ENCODE measurements around the gene BPI.
"Not testable (repeated sequence)": the region's sequence is repeated elsewhere in the genome, so short reads cannot be mapped to it uniquely, and the experiment has no call there.

The BPI gene

DNA sequence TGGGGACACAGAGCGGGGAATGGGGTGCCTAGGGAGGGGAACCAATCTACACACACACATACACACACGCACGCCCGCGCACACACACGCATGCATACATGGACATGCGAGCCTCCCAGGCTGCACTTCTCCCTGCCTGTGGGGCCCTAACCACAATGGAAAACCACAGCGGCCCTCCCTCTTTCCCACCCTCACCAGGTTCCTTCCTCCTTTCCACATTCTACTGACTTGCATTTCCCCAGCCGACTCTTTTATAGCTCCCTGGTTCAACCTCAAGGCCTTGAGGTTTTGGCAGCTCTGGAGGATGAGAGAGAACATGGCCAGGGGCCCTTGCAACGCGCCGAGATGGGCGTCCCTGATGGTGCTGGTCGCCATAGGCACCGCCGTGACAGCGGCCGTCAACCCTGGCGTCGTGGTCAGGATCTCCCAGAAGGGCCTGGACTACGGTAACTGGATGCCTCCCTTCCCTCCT is at the start of gene BPI:
Gene BPI (plus strand): TSS at position 249 of the 472 bp plus-strand sequence. CDS start 68 bp downstream, at position 317.
- peak within 1 kb of the TSS; percentile 18 for H3K4me3 Mint-ChIP-seq
- H3K36me3 Mint-ChIP-seq (ENCODE audit: low read depth), result no peaks in the 10 kb centered on the region
- peaks cover 22% of the 10 kb centered on the region for H3K4me1 Mint-ChIP-seq (ENCODE audit: low read depth)
- H3K9me3 Mint-ChIP-seq, result no peaks in the 10 kb centered on the region
- H3K27ac Mint-ChIP-seq, result no peak within 1 kb of the TSS
- H3K27me3 Mint-ChIP-seq, result peaks cover 65% of the 10 kb centered on the region

DNA sequence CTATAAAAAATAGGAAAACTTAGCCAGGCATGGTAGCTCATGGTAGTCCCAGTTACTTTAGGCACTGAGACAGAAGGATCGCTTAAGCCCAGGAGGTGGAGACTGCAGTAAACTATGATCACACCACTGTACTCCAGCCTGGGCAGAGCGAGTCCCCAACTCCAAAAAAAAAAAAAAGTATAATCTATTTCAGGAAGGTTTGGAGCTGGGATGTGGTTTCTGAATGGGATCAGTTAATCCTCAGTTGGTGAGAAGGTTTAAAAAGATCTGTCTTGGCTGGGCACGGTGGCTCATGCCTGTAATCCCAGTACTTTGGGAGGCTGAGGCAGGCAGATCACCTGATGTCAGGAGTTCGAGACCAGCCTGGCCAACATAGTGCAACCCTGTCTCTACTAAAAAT is 49.3 kb upstream of the BPI start:
- not testable (repeated sequence) for H3K27ac Mint-ChIP-seq; H3K9me3 Mint-ChIP-seq; H3K4me3 Mint-ChIP-seq; H3K36me3 Mint-ChIP-seq (ENCODE audit: low read depth); H3K4me1 Mint-ChIP-seq (ENCODE audit: low read depth)
- H3K27me3 Mint-ChIP-seq, result peaks cover 30% of the 10 kb centered on the region

DNA sequence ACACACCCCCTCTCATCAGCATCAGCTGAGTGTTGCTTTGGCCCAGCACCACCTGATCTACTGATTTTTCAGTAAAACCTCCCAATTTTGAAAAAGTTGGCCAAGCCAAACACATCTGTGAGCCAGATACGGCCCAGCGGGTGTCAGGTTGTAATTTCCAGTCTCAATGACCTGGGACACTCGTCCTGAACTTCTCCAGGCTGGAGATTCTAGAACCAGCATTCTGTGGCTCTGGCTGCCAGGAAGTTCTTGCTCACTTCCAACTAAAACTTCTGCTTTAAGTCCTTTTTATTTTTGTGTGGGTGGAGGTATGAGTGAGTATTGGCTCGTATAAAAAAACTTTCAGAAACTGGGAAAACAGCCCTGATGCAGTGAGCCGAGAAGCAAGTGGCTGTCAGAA is 48.6 kb upstream of the BPI start:
- Mint-ChIP-seq H3K36me3 (ENCODE audit: low read depth) (no peaks in the 10 kb centered on the region), H3K9me3 (no peaks in the 10 kb centered on the region), H3K27me3 (peaks cover 37% of the 10 kb centered on the region), H3K27ac (no peak overlapping the region), H3K4me1 (ENCODE audit: low read depth) (no peaks in the 10 kb centered on the region), H3K4me3 (no peak overlapping the region)

DNA sequence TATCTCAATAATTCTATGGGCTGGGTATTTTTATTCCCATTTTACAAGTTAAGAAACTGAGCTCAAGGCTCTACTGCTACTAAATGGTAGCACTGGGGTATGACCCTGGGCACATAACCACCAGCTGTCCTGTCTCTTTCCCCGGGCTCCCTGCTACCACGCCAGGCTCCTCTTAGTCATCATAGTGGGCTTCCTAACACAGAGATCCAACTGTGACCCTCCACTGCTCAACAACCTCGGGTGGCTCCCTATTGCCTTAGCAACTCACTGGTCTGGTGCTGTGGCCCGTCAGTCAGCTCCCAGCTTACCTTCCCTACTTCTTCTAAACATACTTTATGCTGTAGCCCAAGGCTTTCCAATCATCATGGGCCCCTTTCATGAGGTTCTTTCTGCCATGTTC is 47.9 kb upstream of the BPI start:
- Mint-ChIP-seq H3K36me3 (ENCODE audit: low read depth) (no peaks in the 10 kb centered on the region), H3K27ac (no peak overlapping the region), H3K4me1 (ENCODE audit: low read depth) (peaks cover 3% of the 10 kb centered on the region), H3K9me3 (no peaks in the 10 kb centered on the region), H3K4me3 (no peak overlapping the region), H3K27me3 (peaks cover 42% of the 10 kb centered on the region)

DNA sequence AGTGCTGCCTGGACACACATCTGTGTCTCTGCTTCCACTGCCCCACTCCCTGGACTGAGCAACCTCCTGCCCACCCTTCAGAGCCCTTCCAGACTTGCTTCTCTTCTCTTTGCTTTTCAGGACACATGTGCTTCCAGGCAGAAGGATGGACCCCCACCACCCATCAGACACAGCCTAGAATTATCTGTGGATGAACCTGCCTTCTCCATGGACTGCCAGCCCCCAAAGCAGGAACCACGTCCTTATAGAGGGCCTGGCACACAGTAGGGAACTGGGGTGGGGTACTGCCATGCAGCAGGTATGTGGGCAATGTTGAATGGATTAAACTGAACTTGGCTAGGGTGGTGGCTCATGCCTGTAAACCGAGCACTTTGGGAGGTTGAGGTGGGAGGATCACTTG is 47.0 kb upstream of the BPI start:
- Mint-ChIP-seq H3K9me3 (no peaks in the 10 kb centered on the region), H3K4me1 (ENCODE audit: low read depth) (peaks cover 5% of the 10 kb centered on the region), H3K27ac (no peak overlapping the region), H3K4me3 (no peak overlapping the region), H3K27me3 (peaks cover 46% of the 10 kb centered on the region), H3K36me3 (ENCODE audit: low read depth) (no peaks in the 10 kb centered on the region)

DNA sequence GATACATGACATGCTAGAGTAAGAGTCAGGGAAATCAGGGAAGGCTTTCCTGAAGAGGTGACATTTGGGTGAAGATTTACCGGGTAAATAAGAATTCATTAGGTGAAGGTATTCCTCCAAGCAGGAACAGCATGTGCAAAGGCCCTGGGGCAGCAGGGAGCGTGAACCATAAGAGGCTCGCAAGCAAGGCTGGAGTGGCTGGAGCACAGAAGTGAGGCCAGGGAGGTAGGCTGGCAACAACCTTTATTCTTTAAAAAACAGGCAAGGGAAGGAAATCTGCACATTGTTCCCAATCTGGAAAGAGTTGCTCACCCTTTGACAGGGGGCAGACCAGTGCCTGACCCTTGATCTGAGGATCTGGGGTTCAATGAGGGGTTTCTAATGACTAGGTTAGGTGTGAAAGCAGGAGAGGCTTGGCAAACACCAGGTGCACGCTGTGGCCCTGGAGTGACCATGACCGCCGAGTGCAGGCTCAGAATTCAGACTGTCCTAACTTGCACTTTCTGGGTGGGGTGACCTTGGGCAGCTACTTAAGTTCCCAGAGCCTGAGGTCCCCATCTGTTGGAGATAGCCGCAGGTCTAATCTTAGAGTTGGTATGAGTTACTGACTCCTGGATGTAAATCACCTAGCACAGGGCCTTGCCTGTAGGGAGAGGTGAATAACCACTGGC is 45.3 kb upstream of the BPI start:
- no peaks in the 10 kb centered on the region for H3K36me3 Mint-ChIP-seq (ENCODE audit: low read depth)
- no peaks in the 10 kb centered on the region for H3K9me3 Mint-ChIP-seq
- H3K4me1 Mint-ChIP-seq (ENCODE audit: low read depth), result peaks cover 5% of the 10 kb centered on the region
- peaks cover 50% of the 10 kb centered on the region for H3K27me3 Mint-ChIP-seq
- no peak overlapping the region for H3K4me3 Mint-ChIP-seq
- no peak overlapping the region for H3K27ac Mint-ChIP-seq

DNA sequence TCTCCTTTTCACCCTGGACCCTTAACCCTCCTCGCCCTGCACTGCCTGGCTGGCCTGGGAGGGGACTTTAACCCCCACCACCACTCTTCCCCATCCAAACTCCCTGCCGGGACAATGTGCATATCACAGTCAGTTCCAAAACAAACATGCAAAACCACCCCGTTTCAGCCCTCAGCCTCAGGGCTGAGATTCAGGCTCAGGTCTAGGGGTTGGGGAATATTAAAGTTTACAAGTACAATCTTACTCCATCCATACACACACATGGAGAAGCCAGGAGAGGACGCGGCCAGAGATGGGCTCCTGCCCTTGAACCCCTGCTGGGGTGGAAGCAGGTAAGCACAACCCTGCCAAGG is 44.0 kb upstream of the BPI start:
- H3K27me3 Mint-ChIP-seq, result peaks cover 59% of the 10 kb centered on the region
- H3K27ac Mint-ChIP-seq, result no peak overlapping the region
- H3K4me3 Mint-ChIP-seq, result no peak overlapping the region
- no peaks in the 10 kb centered on the region for H3K9me3 Mint-ChIP-seq
- peaks cover 5% of the 10 kb centered on the region for H3K4me1 Mint-ChIP-seq (ENCODE audit: low read depth)
- no peaks in the 10 kb centered on the region for H3K36me3 Mint-ChIP-seq (ENCODE audit: low read depth)

DNA sequence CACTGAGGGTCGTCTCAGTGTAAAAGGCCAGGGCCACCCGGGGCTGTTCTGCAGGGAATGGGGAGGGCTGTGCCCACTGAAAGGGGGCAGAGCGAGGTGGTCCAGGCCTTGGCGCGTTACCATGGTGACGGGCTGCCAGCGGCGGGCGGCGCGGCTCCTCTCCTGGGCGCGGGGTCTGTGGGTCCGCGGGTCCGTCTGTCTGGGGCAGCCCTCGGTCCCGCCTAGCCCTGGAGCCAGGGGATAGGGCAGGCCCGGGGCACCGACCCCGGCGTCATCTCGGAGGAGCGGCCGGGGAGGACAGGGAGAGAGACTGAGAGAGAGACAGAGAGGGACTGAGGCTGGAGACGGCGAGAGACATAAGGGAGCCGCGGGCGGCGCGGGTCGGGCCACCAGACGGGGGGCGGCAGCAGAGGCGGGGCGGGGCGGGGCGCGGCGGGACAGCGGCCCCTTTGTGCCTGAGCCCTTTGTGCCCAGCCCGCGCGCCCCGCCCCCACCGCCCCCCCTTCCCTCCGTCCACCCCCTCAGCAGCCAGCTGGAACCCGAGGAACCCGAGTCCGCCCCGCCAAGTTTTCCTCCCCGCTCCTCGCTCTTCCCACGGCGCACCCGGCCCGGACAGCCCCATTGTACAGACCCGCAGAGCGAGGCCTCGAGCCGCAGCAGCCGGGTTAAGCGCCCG is 43.4 kb upstream of the BPI start, which contains the start of gene KIAA1755:
Gene KIAA1755 (minus strand): TSS at position 358 of the 676 bp plus-strand sequence. CDS start 235 bp downstream, at position 123.
- H3K27ac Mint-ChIP-seq, result no peak within 1 kb of the TSS
- no peaks in the 10 kb centered on the region for H3K9me3 Mint-ChIP-seq
- peaks cover 61% of the 10 kb centered on the region for H3K27me3 Mint-ChIP-seq
- peaks cover 5% of the 10 kb centered on the region for H3K4me1 Mint-ChIP-seq (ENCODE audit: low read depth)
- no peak within 1 kb of the TSS for H3K4me3 Mint-ChIP-seq
- H3K36me3 Mint-ChIP-seq (ENCODE audit: low read depth), result no peaks in the 10 kb centered on the region

DNA sequence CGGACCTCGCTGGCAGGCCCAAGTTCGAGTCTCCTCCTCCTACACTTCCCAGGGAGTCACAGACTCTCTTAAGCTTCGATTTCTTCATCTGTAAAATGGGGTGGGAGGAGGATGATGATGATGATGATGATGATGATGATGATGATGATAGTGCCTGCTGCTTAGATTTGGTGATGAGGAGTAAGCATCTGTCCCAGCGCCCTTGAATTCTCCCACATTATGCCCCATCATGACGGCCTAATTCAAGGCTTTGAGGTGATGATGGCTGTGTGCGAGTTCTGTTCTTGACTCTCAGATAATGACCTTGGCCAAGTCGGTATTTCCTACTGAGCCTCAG is 42.9 kb upstream of the BPI start:
- no peak overlapping the region for H3K4me3 Mint-ChIP-seq
- no peaks in the 10 kb centered on the region for H3K36me3 Mint-ChIP-seq (ENCODE audit: low read depth)
- H3K4me1 Mint-ChIP-seq (ENCODE audit: low read depth), result peaks cover 5% of the 10 kb centered on the region
- H3K27ac Mint-ChIP-seq, result no peak overlapping the region
- peaks cover 61% of the 10 kb centered on the region for H3K27me3 Mint-ChIP-seq
- no peaks in the 10 kb centered on the region for H3K9me3 Mint-ChIP-seq

DNA sequence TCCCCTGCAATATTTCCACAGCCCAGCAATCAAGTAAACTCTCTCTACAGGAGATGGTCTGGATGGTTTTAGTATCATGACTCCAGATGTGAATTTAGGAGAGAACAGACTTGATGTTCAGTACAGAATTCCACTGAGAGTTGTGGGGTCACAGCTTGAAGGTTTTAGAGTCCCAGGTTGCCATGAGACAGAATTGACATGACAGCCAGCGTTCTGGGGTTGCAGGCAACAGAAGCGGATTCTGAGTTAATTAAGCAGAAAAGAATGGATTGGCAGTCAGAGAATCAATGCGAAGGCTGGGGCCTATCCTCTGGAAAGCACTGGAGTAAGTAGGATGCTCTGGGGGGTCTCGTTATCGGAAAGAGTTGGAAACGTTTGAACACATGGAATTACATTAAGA is 41.0 kb upstream of the BPI start:
- H3K4me3 Mint-ChIP-seq, result no peak overlapping the region

DNA sequence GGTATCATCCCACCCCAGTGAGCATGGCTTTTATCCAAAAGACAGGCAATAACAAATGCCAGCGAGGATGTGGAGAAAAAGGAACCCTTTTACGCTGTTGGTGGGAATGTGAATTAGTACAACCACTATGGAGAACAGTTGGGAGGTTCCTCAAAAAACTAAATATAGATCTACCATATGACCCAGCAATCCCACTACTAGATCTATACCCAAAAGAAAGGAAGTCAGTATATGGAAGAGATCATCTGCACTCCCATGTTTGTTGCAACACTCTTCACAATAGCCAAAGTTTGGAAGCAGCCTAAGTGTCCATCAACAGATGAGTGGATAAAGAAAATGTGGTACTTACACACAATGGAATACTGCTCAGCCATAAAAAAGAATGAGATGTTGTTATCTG is 37.5 kb upstream of the BPI start:
- Mint-ChIP-seq H3K27me3 (peaks cover 35% of the 10 kb centered on the region), H3K27ac (no peak overlapping the region), H3K36me3 (ENCODE audit: low read depth) (no peaks in the 10 kb centered on the region), H3K9me3 (no peaks in the 10 kb centered on the region), H3K4me3 (no peak overlapping the region), H3K4me1 (ENCODE audit: low read depth) (no peaks in the 10 kb centered on the region)

More for the DNA sequence above, 41.0 kb upstream of the BPI start:
- H3K27ac Mint-ChIP-seq, result no peak overlapping the region
- H3K27me3 Mint-ChIP-seq, result peaks cover 54% of the 10 kb centered on the region
- peaks cover 5% of the 10 kb centered on the region for H3K4me1 Mint-ChIP-seq (ENCODE audit: low read depth)
- no peaks in the 10 kb centered on the region for H3K9me3 Mint-ChIP-seq
- H3K36me3 Mint-ChIP-seq (ENCODE audit: low read depth), result no peaks in the 10 kb centered on the region

DNA sequence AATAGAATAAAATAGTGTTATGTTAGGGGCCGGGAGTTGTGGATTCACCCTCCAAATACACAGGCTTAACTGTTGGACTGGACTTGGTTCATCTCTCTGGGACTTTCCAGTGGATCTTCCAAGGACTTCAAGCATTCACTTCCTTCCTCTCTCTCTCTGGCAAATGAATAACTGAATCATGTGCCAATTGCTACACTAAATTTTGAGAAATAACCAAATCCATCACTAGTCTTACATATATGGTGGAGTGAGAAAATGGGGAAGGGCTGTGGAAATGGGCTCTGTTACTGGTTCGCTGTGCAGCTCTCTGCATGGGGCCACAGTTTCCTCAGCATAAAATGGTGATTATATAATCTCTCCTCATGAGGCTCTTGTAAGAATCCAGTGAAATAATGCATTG is 36.7 kb upstream of the BPI start:
- Mint-ChIP-seq H3K9me3 (no peaks in the 10 kb centered on the region), H3K27me3 (peaks cover 35% of the 10 kb centered on the region), H3K4me3 (no peak overlapping the region), H3K27ac (no peak overlapping the region), H3K4me1 (ENCODE audit: low read depth) (no peaks in the 10 kb centered on the region), H3K36me3 (ENCODE audit: low read depth) (no peaks in the 10 kb centered on the region)

DNA sequence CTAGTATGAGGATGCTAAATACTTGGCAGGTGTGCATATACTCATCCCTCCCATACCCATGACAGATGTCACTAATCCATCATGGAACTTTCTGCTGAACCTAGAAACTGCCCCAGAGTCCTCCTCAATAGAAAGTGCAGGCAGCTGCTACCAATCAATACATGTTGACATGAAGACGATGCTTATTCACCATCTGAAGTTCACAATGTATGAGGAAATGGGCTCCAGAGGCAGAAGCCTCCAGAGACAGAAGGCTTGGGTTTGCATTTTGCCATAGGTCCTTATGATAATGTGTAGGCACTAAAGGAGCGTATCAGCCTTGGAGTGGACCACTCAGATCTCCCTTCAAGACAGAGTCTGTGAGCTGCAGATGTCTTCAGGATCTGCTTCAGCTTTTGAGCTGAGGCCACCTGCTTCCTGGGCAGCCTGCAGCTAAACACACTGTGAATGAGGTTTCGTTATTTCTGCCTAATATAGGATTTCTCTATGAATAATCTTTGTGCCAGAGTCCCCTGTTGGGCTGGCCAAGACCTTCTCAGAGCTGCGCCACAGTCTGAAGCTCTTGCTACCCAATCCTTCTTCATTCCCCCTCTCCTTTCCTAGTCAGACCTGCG is 35.9 kb upstream of the BPI start:
- Mint-ChIP-seq H3K27ac (no peak overlapping the region), H3K9me3 (no peaks in the 10 kb centered on the region), H3K36me3 (ENCODE audit: low read depth) (no peaks in the 10 kb centered on the region), H3K4me3 (no peak overlapping the region), H3K4me1 (ENCODE audit: low read depth) (no peaks in the 10 kb centered on the region), H3K27me3 (peaks cover 31% of the 10 kb centered on the region)

DNA sequence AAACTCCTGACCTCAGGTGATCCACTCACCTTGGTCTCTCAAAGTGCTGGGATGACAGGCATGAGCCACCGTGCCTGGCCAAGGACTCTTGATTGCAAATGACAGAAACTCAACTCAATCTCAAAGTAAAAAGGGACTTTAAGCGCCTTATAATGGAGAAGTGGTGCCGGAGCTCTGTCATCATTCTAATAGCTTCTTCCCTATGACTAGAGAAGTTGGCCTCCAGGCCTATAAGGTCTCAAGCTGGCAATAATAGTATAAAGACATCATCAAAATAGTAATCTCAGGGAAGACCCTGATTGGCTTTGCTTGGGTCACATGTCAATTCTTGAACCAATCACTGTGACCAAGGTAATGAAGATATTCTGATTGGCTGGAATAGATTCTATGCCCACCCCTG is 34.9 kb upstream of the BPI start:
- Mint-ChIP-seq H3K27ac (no peak overlapping the region), H3K4me3 (no peak overlapping the region), H3K36me3 (ENCODE audit: low read depth) (no peaks in the 10 kb centered on the region), H3K27me3 (peaks cover 29% of the 10 kb centered on the region), H3K9me3 (no peaks in the 10 kb centered on the region), H3K4me1 (ENCODE audit: low read depth) (no peaks in the 10 kb centered on the region)

DNA sequence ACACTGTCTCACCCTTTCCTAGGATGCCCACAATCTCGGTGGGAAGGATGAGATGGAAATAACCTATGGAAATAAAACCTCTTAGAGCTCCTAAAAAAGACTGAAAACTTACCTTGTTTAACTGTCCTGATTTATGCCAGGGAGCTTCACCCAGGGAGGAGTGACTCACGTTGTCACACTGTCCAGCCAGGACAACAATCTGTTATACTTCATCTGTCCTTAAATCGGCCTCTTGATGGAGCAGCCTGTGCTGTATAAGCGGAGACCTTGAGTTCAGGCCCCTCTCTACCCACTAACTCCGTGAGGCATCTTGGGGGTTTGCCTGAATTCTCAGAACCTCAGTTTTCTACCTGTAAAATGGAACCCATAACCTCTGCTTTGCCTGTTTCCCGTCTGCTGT is 34.2 kb upstream of the BPI start:
- H3K4me3 Mint-ChIP-seq, result no peak overlapping the region

More for the DNA sequence above, 34.2 kb upstream of the BPI start:
- Mint-ChIP-seq H3K27ac (no peak overlapping the region), H3K9me3 (no peaks in the 10 kb centered on the region), H3K36me3 (ENCODE audit: low read depth) (no peaks in the 10 kb centered on the region), H3K4me1 (ENCODE audit: low read depth) (no peaks in the 10 kb centered on the region), H3K27me3 (peaks cover 23% of the 10 kb centered on the region)

Data from stimulated activated naive CD8-positive, alpha-beta T cell treated with anti-CD3 and anti-CD28 coated beads, Interleukin-15, Interleukin-2, amounts not matched to agents 100 ng/mL and 50 ng/mL, for 24 hours (primary cell).